Erythroblast (primary cell): ENCODE results near the gene EIF6.

ENCODE experiments used
- GATA1 ChIP-seq: IDR thresholded peaks from 2 replicates; pipeline ENCODE4 v1.6.1; 2011; ENCODE audit warnings: low read depth, mild to moderate bottlenecking, control low read depth, low read length, moderate library complexity
- POLR2A ChIP-seq: IDR thresholded peaks from 2 replicates; pipeline ENCODE4 v1.6.1; 2011; ENCODE audit warnings: mild to moderate bottlenecking, low read length

- no peak for TF ChIP-seq POLR2A
- no peak for TF ChIP-seq GATA1
Observed at GRCh38 chr20:35240811-35241293, 43.7 kb downstream of the EIF6 start.
